ENCODE results near the gene GPN2.

- no peak for TF ChIP-seq CTCF (IDR thresholded peaks at IDR 0.05; ENCODE audit: low read length)
- no peak for TF ChIP-seq EZH2 (optimal IDR thresholded peaks at IDR 0.05; ENCODE audit: low read depth, low read length)
Observed at GRCh38 chr1:26861889-26862378, 28.1 kb downstream of the GPN2 start.
